Neural cell (in vitro differentiated cells): ENCODE data around the gene YPEL5. TPM values are rescaled to one million over a fixed set of nuclear protein-coding genes. Genes with fewer than 3 reads are reported as not detected.
"Not testable (repeated sequence)": the region's sequence is repeated elsewhere in the genome, so short reads cannot be mapped to it uniquely, and the experiment has no call there.

Experiments
- H2AFZ ChIP-seq: fragments of 200-600, 300-800 bp; sonication (generic), shearing (Covaris generic); 2 replicates; pipeline ENCODE4 v1.6.0; 2014; ENCODE audit warnings: low read depth, mild to moderate bottlenecking, antibody characterized with exemption, low read length, moderate library complexity
- H3F3A ChIP-seq: fragments of 200-600 bp; shearing (Covaris generic); 2 replicates; pipeline ENCODE4 v1.6.1; 2016; ENCODE audit warnings: mild to moderate bottlenecking, moderate library complexity, mixed read lengths, antibody characterized with exemption, low read length; ENCODE audit not compliant: insufficient read depth, poor library complexity, severe bottlenecking
- H3K27ac ChIP-seq: fragments of 200-600, 300-800 bp; sonication (generic), shearing (Covaris generic); 2 replicates; pipeline ENCODE4 v1.5.1; 2014; ENCODE audit warnings: mild to moderate bottlenecking, low read length, moderate library complexity
- H3K27me3 ChIP-seq: fragments of 300-800, 200-600 bp; sonication (generic), shearing (Covaris generic); 2 replicates; pipeline ENCODE4 v1.6.0; 2014; ENCODE audit warnings: mild to moderate bottlenecking, low read depth, low read length, moderate library complexity; ENCODE audit not compliant: insufficient read depth
- H3K36me3 ChIP-seq: fragments of 300-800, 200-600 bp; sonication (generic), shearing (Covaris generic); 2 replicates; pipeline ENCODE4 v1.5.1; 2014; ENCODE audit warnings: mild to moderate bottlenecking, antibody characterized with exemption, low read length, moderate library complexity; ENCODE audit not compliant: insufficient read depth
- H3K4me2 ChIP-seq: fragments of 300-800, 200-600 bp; sonication (generic), shearing (Covaris generic); 2 replicates; pipeline ENCODE4 v1.6.0; 2014; ENCODE audit warnings: mild to moderate bottlenecking, low read length
- H3K4me3 ChIP-seq: fragments of 300-800, 200-600 bp; sonication (generic), shearing (Covaris generic); 2 replicates; pipeline ENCODE4 v1.5.1; 2014; ENCODE audit warnings: mild to moderate bottlenecking, low read length, moderate library complexity
- H3K79me2 ChIP-seq: fragments of 200-600 bp; shearing (Covaris generic); replicated peaks from 2 replicates; pipeline ENCODE4 v1.6.0; 2014; ENCODE audit warnings: mild to moderate bottlenecking, low read length, moderate library complexity; ENCODE audit not compliant: insufficient read depth
- H3K9ac ChIP-seq: fragments of 300-800, 200-600 bp; sonication (generic), shearing (Covaris generic); 2 replicates; pipeline ENCODE4 v1.6.1; 2016; ENCODE audit warnings: mild to moderate bottlenecking, low read length, mixed read lengths
- H3K9me2 ChIP-seq: fragments of 200-600 bp; shearing (Covaris generic); 2 replicates; pipeline ENCODE4 v1.6.1; 2016; ENCODE audit warnings: mild to moderate bottlenecking, low read length, mixed read lengths; ENCODE audit not compliant: insufficient read depth
- H3K9me3 ChIP-seq: fragments of 200-600, 300-800 bp; sonication (generic), shearing (Covaris generic); 2 replicates; pipeline ENCODE4 v1.6.1; 2016; ENCODE audit warnings: mild to moderate bottlenecking, mixed run types, low read length, moderate library complexity, mixed read lengths
- H4K20me1 ChIP-seq: fragments of 200-600 bp; shearing (Covaris generic); 2 replicates; pipeline ENCODE4 v1.6.1; 2016; ENCODE audit warnings: mild to moderate bottlenecking, mixed run types; ENCODE audit not compliant: insufficient read depth
- EP300 ChIP-seq: fragments of 450-650 bp; conservative IDR thresholded peaks from 2 replicates; pipeline ENCODE4 v1.6.1; 2014; ENCODE audit warnings: antibody characterized with exemption, mild to moderate bottlenecking, moderate library complexity; ENCODE audit not compliant: poor library complexity, severe bottlenecking
- EZH2 ChIP-seq: fragments of 200-600, 300-800 bp; shearing (Covaris generic), sonication (generic); IDR thresholded peaks from 2 replicates; pipeline ENCODE4 v1.6.1; 2014; ENCODE audit warnings: antibody characterized with exemption, low read length, borderline replicate concordance, mild to moderate bottlenecking; ENCODE audit not compliant: insufficient read depth, poor library complexity, severe bottlenecking
- MXI1 ChIP-seq: fragments of 450-650 bp; conservative IDR thresholded peaks from 2 replicates; pipeline ENCODE4 v1.6.1; 2014; ENCODE audit warnings: antibody characterized with exemption, mild to moderate bottlenecking; ENCODE audit not compliant: poor library complexity, severe bottlenecking
- POLR2AphosphoS5 ChIP-seq: IDR thresholded peaks from 2 replicates; pipeline ENCODE4 v1.6.1; 2012
- RAD21 ChIP-seq: fragments of 450-650 bp; conservative IDR thresholded peaks from 2 replicates; pipeline ENCODE4 v1.6.1; 2014; ENCODE audit warnings: antibody characterized with exemption, mild to moderate bottlenecking, moderate library complexity
- SMC3 ChIP-seq: fragments of 450-650 bp; conservative IDR thresholded peaks from 2 replicates; pipeline ENCODE4 v1.6.1; 2014; ENCODE audit warnings: antibody characterized with exemption, mild to moderate bottlenecking, moderate library complexity; ENCODE audit not compliant: poor library complexity
- TAF1 ChIP-seq: IDR thresholded peaks from 2 replicates; pipeline ENCODE4 v1.6.1; 2012; ENCODE audit warnings: low read depth
- polyA plus RNA-seq: library from polyadenylated mRNA; depleted of rRNA; stranded (reverse); fragments of >200 nt; gene quantifications from 2 replicates; pipeline ENCODE4 v1.2.3, GENCODE V29; 2014
- TF ChIP-seq, protein P1 (sequence below): fragments of 450-650 bp; IDR thresholded peaks from 2 replicates; pipeline ENCODE4 v1.5.1; 2014; ENCODE audit warnings: antibody characterized with exemption, mild to moderate bottlenecking, moderate library complexity; ENCODE audit not compliant: poor library complexity, severe bottlenecking
- TF ChIP-seq, protein P2 (sequence below): IDR thresholded peaks from 2 replicates; pipeline ENCODE4 v1.6.1; 2012; ENCODE audit warnings: borderline replicate concordance

The YPEL5 gene
- polyA plus RNA-seq, 1 donor from 2014 or later, result 130 TPM

- H3K9ac ChIP-seq, result no peak overlapping the region
- H3K36me3 ChIP-seq, result no peaks in the 10 kb centered on the region
- H3K27ac ChIP-seq, result no peak overlapping the region
- H3K4me3 ChIP-seq, result no peak overlapping the region
- no peak overlapping the region for H3K4me2 ChIP-seq
- no peaks in the 10 kb centered on the region for H4K20me1 ChIP-seq
- H3F3A ChIP-seq, result no peaks in the 10 kb centered on the region
- H2AFZ ChIP-seq, result no peak overlapping the region
- H3K9me2 ChIP-seq, result no peaks in the 10 kb centered on the region
- no peaks in the 10 kb centered on the region for H3K79me2 ChIP-seq
- no peaks in the 10 kb centered on the region for H3K9me3 ChIP-seq
- H3K27me3 ChIP-seq, result no peaks in the 10 kb centered on the region
- TF ChIP-seq, protein P1, sequence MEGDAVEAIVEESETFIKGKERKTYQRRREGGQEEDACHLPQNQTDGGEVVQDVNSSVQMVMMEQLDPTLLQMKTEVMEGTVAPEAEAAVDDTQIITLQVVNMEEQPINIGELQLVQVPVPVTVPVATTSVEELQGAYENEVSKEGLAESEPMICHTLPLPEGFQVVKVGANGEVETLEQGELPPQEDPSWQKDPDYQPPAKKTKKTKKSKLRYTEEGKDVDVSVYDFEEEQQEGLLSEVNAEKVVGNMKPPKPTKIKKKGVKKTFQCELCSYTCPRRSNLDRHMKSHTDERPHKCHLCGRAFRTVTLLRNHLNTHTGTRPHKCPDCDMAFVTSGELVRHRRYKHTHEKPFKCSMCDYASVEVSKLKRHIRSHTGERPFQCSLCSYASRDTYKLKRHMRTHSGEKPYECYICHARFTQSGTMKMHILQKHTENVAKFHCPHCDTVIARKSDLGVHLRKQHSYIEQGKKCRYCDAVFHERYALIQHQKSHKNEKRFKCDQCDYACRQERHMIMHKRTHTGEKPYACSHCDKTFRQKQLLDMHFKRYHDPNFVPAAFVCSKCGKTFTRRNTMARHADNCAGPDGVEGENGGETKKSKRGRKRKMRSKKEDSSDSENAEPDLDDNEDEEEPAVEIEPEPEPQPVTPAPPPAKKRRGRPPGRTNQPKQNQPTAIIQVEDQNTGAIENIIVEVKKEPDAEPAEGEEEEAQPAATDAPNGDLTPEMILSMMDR, result no peak
- TF ChIP-seq EZH2, result no peak
- TF ChIP-seq TAF1, result no peak
- TF ChIP-seq, protein P2, sequence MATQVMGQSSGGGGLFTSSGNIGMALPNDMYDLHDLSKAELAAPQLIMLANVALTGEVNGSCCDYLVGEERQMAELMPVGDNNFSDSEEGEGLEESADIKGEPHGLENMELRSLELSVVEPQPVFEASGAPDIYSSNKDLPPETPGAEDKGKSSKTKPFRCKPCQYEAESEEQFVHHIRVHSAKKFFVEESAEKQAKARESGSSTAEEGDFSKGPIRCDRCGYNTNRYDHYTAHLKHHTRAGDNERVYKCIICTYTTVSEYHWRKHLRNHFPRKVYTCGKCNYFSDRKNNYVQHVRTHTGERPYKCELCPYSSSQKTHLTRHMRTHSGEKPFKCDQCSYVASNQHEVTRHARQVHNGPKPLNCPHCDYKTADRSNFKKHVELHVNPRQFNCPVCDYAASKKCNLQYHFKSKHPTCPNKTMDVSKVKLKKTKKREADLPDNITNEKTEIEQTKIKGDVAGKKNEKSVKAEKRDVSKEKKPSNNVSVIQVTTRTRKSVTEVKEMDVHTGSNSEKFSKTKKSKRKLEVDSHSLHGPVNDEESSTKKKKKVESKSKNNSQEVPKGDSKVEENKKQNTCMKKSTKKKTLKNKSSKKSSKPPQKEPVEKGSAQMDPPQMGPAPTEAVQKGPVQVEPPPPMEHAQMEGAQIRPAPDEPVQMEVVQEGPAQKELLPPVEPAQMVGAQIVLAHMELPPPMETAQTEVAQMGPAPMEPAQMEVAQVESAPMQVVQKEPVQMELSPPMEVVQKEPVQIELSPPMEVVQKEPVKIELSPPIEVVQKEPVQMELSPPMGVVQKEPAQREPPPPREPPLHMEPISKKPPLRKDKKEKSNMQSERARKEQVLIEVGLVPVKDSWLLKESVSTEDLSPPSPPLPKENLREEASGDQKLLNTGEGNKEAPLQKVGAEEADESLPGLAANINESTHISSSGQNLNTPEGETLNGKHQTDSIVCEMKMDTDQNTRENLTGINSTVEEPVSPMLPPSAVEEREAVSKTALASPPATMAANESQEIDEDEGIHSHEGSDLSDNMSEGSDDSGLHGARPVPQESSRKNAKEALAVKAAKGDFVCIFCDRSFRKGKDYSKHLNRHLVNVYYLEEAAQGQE, result no peak
- no peak for TF ChIP-seq POLR2AphosphoS5
- no peak for TF ChIP-seq MXI1
- TF ChIP-seq EP300, result no peak
- TF ChIP-seq RAD21, result no peak
These were observed 37.0 kb upstream of the YPEL5 start for GRCh38 chr2:30109856-30110255.

DNA sequence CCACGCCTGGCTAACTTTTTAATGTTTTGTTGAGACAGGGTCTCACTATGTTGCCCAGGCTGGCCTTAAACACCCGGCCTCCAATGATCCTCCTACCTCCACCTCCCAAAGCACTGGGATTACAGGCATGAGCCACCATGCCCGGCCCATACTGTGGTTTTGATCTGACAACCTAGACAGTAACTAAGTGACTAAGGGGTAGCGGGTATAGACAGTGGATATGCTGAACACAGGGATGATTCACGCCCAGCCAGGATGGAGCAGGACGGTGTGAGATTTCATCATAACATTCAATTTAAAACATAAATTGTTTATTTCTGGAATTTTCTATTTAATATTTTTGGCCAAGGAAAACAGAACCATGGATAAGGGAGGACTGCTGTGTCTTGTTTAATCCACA, 36.0 kb upstream of the YPEL5 start:
- Histone ChIP-seq H4K20me1 (no peaks in the 10 kb centered on the region), H3F3A (no peaks in the 10 kb centered on the region), H3K4me2 (no peak overlapping the region), H3K4me3 (no peak overlapping the region), H3K27ac (no peak overlapping the region), H3K9me3 (no peaks in the 10 kb centered on the region), H2AFZ (no peak overlapping the region), H3K79me2 (no peaks in the 10 kb centered on the region), H3K9me2 (no peaks in the 10 kb centered on the region), H3K9ac (no peak overlapping the region), H3K36me3 (no peaks in the 10 kb centered on the region), H3K27me3 (no peaks in the 10 kb centered on the region)
- TF ChIP-seq, protein P1, result no peak
- TF ChIP-seq EZH2 (no peak), POLR2AphosphoS5 (no peak), TAF1 (no peak), EP300 (no peak), SMC3 (no peak), MXI1 (no peak), RAD21 (no peak)
- TF ChIP-seq, protein P2, result no peak

GRCh38 chr2:30111186-30111585, 35.6 kb upstream of the YPEL5 start:
- H3K27me3 ChIP-seq, H3K9ac ChIP-seq, H3K9me3 ChIP-seq, H3F3A ChIP-seq, H3K9me2 ChIP-seq, H3K79me2 ChIP-seq, H3K27ac ChIP-seq, H3K4me3 ChIP-seq, H4K20me1 ChIP-seq, H3K4me2 ChIP-seq, H2AFZ ChIP-seq, H3K36me3 ChIP-seq: not testable (repeated sequence)
